Ovary (tissue), 3 donors: ENCODE results near the gene RNF113B.

Experiments
- EP300 ChIP-seq: sonication (generic); formaldehyde crosslinking; IDR thresholded peaks from one replicate; pipeline ENCODE4 v1.6.1; 2017; ENCODE audit warnings: antibody characterized with exemption
- TF ChIP-seq, protein P1 (sequence below), 3 donors: fragments of 450-650 bp in 2 of 3; fragments of 200-600 bp in 1 of 3; IDR thresholded peaks; one replicate each; pipeline versions ENCODE4 v1.5.1 to v1.8.0; 2016 to 2022; ENCODE audit warnings: antibody characterized with exemption in 3 of 3, mild to moderate bottlenecking in 1 of 3
- donor health status: DM: no; HTN: no; CAD: no.

DNA sequence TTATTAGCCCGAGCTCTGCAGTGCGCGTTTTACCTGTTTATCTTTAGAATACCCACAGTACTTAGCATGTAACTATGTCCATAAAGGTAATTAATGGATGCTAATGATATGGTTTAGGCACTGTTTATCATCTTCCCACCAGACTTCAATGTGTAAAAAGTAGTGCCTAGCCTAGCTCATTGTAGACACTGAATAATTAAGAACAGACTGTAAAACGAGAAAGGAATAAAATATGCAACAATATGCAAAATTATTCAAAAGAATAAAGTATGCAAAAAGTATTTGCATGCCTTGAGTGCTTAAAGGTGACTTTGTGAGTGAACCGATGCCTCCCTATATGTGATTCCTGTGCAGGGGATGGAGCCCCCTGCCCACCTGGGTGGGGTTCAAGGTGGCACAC lies 35.7 kb upstream of the RNF113B start:
- TF ChIP-seq EP300: no peak
- TF ChIP-seq, protein P1, sequence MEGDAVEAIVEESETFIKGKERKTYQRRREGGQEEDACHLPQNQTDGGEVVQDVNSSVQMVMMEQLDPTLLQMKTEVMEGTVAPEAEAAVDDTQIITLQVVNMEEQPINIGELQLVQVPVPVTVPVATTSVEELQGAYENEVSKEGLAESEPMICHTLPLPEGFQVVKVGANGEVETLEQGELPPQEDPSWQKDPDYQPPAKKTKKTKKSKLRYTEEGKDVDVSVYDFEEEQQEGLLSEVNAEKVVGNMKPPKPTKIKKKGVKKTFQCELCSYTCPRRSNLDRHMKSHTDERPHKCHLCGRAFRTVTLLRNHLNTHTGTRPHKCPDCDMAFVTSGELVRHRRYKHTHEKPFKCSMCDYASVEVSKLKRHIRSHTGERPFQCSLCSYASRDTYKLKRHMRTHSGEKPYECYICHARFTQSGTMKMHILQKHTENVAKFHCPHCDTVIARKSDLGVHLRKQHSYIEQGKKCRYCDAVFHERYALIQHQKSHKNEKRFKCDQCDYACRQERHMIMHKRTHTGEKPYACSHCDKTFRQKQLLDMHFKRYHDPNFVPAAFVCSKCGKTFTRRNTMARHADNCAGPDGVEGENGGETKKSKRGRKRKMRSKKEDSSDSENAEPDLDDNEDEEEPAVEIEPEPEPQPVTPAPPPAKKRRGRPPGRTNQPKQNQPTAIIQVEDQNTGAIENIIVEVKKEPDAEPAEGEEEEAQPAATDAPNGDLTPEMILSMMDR (IDR thresholded peaks at IDR 0.05): no peak
